RWPE1 (cell line): ENCODE measurements around the gene KIF18B.

Experiments
- CTCF ChIA-PET: fragments of 350-600 bp; sonication (Branson Sonifier 250); formaldehyde crosslinking; extraction: SDS; loops from one replicate; lab custom pipeline; 2021; lab: Yijun Ruan, JAX
- POLR2A ChIA-PET: fragments of 400-600 bp; formaldehyde crosslinking; extraction: SDS; loops from one replicate; lab custom pipeline; 2020; ENCODE audit warnings: antibody characterized with exemption; ENCODE audit not compliant: low non-redundant PET; lab: Yijun Ruan, JAX
- DNase-seq: peaks from one replicate; pipeline ENCODE4 v3.0.0; 2012; ENCODE audit warnings: low spot score
- H3K27ac ChIP-seq: fragments of 450-650 bp; 2 replicates; pipeline ENCODE4 v1.5.1; 2017
- TF ChIP-seq, protein P1 (sequence below): fragments of 450-650 bp; conservative IDR thresholded peaks from 2 replicates; pipeline ENCODE4 v1.5.1; 2017; ENCODE audit warnings: low read depth, mild to moderate bottlenecking

Gene KIF18B

DNA sequence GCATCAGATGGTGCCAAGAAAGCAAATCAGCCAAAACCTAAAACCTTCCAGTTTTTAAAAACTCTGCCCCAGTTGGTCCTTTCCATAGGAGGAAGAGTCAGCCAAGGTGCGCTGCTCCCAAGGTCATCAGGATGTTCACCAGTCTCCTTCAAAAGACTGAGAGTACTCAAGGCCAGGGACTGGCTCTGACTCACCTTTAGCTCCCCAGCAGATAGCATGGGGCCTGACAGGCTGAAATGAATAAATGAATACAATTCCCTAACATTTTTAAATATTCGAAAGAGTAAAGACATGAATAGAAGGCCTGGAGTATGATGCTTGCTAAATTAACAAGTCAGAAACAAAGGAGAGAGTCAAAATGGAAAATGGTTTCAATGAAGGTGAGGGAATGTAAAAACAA lies 67.5 kb downstream of the KIF18B start:
- no peak for DNase-seq
- ChIA-PET CTCF (interaction anchor here (1.0 to 3.6 kb wide), 3 partner anchors 53 to 105 kb away, joined by 3 to 26 read pairs (median 10); no protein-coding TSS in a partner anchor), POLR2A (no interaction called here)
- no peak overlapping the region for H3K27ac ChIP-seq
- TF ChIP-seq, protein P1, sequence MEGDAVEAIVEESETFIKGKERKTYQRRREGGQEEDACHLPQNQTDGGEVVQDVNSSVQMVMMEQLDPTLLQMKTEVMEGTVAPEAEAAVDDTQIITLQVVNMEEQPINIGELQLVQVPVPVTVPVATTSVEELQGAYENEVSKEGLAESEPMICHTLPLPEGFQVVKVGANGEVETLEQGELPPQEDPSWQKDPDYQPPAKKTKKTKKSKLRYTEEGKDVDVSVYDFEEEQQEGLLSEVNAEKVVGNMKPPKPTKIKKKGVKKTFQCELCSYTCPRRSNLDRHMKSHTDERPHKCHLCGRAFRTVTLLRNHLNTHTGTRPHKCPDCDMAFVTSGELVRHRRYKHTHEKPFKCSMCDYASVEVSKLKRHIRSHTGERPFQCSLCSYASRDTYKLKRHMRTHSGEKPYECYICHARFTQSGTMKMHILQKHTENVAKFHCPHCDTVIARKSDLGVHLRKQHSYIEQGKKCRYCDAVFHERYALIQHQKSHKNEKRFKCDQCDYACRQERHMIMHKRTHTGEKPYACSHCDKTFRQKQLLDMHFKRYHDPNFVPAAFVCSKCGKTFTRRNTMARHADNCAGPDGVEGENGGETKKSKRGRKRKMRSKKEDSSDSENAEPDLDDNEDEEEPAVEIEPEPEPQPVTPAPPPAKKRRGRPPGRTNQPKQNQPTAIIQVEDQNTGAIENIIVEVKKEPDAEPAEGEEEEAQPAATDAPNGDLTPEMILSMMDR = no peak

GRCh38 chr17:44879376-44879775 lies 68.2 kb downstream of the KIF18B start:
- POLR2A ChIA-PET = no interaction called here
- TF ChIP-seq, protein P1 = no peak
- no peak for DNase-seq
- H3K27ac ChIP-seq = peak overlapping the region; percentile 21; the same call in 1 of the 2 replicates
- CTCF ChIA-PET = interaction anchor here (0.7 to 3.6 kb wide), 9 partner anchors 9 to 104 kb away, joined by 3 to 26 read pairs (median 4); no protein-coding TSS in a partner anchor

- peak overlapping the region; percentile 21; the same call in 1 of the 2 replicates for H3K27ac ChIP-seq
- ChIA-PET POLR2A (no interaction called here), CTCF (interaction anchor here (0.5 to 3.6 kb wide), 17 partner anchors 8 to 1139 kb away, joined by 3 to 26 read pairs (median 4); a partner anchor contains a TSS)
- TF ChIP-seq, protein P1 = peak; percentile 78
- DNase-seq = peak; percentile 54
These were observed 68.8 kb downstream of the KIF18B start for GRCh38 chr17:44878627-44879221.

GRCh38 chr17:44877121-44877520 lies 70.5 kb downstream of the KIF18B start:
- POLR2A ChIA-PET = interaction anchor here (0.6 kb wide), 2 partner anchors 184 to 931 kb away, joined by 3 read pairs; partner anchors contain the start of gene NMT1
- TF ChIP-seq, protein P1 = no peak
- CTCF ChIA-PET = interaction anchor here (0.6 to 2.0 kb wide), 4 partner anchors 12 to 1117 kb away, joined by 4 to 6 read pairs (median 4); no protein-coding TSS in a partner anchor
- no peak overlapping the region for H3K27ac ChIP-seq
- DNase-seq = no peak

GRCh38 chr17:44875761-44876160 lies 71.8 kb downstream of the KIF18B start:
- ChIA-PET POLR2A (no interaction called here), CTCF (interaction anchor here (0.5 to 2.0 kb wide), 3 partner anchors 11 to 342 kb away, joined by 3 to 6 read pairs (median 4); no protein-coding TSS in a partner anchor)
- TF ChIP-seq, protein P1 = no peak
- H3K27ac ChIP-seq = no peak overlapping the region
- no peak for DNase-seq
